Colonic mucosa (tissue), 2 donors: ENCODE data around the gene ASNSD1. TPM values are rescaled to one million over a fixed set of nuclear protein-coding genes. Genes with fewer than 3 reads are reported as not detected.

Experiments
- total RNA-seq, 2 donors: library from RNA; stranded (reverse); fragmentation: NEBNext Ultra II Directional in 1 of 2; extraction: Animal tissue kit (Norgen Biotek cat#: 25700) in 1 of 2; gene quantifications; one replicate each; pipeline ENCODE4 v1.2.1, GENCODE V29; 2021
- donor health status: DM: no; HTN: no; CAD: no.
- donor health status: DM: no; HTN: no; CAD: no.

ASNSD1 gene
- total RNA-seq, 2 donors from 2014 or later: 24.4 to 28.1 TPM

Other genes with a start within 250 kb of the ASNSD1 start
- 10 to 100 TPM; 19.0 to 21.4 TPM for gene WDR75, start 220.0 kb upstream of the ASNSD1 start, total RNA-seq
- 100 to 1,000 TPM in 1 of 2 donors, 10 to 100 TPM in 1; 43.6 to 183 TPM for gene SLC40A1, start 80.7 kb upstream of the ASNSD1 start, total RNA-seq
- 1 to 10 TPM; 6.0 to 6.7 TPM for gene ANKAR, start 13.2 kb downstream of the ASNSD1 start, total RNA-seq
- 1 to 10 TPM; 2.1 to 6.5 TPM for gene OSGEPL1, start 101.3 kb downstream of the ASNSD1 start, total RNA-seq
- 10 to 100 TPM; 28.2 to 32.4 TPM for gene ORMDL1, start 122.9 kb downstream of the ASNSD1 start, total RNA-seq
- gene PMS1, start 123.0 kb downstream of the ASNSD1 start, total RNA-seq: 10 to 100 TPM; 11.2 to 14.3 TPM